HG03103 (cell line): Measurements from ENCODE around the gene CCDC198.

Experiments
- ATAC-seq: cut with Tn5 transposase; IDR thresholded peaks from one replicate; pipeline ENCODE4 v1.9.1; 2021; ENCODE audit warnings: low read depth; ENCODE audit not compliant: unreplicated experiment

CCDC198 gene

DNA sequence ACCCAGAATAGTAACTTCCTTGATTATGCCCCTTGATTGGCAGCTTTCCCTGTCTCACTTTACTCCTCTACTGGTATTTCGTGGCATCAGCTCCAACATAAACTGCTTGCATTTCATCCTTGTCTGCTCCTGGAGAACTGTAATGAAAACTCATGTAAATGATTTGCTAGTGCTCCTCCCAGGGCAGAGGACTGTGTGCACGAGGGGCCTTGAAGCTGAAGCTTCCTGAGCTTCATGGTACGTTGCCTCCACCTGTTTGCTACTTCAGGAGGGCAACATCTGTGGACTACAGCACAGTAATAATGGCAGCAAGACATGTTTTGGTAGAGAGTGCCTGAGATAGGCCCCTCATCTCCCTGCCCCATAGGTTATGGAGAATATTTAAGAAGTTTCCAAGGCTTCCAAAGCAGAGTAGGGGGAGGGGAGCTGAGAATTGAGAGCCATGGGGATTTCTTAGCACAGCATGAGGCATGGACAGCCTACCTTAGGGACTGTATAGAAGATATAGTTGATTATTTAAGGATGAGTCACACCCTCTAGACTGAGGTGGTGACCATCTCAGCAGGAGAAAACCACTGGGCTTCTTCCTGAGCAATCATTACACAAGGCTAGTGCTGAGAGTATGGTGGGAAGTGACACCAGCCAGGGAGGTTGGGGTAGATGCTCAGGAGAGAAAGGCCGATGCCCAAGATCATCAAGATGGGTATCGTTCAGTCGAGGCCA is 29.5 kb downstream of the CCDC198 start:
- no peak for ATAC-seq

DNA sequence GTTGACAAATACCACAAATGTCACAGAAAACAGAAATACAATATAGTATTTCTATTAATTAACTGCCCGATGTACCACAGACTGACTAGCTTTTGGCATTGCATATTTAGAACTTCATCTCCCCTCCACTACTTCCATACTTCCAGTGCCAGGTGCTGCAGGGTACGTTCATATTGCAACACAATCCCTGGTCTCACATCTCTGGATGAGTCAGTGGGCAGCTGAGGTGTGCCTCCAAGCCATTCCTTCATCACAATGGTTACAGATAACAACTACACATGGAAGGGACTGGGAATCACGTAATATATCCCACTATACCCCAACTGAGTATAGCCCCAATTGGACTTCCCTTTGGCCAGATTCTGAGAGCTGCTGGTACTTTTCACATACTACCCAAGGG is 31.1 kb downstream of the CCDC198 start:
- no peak for ATAC-seq

DNA sequence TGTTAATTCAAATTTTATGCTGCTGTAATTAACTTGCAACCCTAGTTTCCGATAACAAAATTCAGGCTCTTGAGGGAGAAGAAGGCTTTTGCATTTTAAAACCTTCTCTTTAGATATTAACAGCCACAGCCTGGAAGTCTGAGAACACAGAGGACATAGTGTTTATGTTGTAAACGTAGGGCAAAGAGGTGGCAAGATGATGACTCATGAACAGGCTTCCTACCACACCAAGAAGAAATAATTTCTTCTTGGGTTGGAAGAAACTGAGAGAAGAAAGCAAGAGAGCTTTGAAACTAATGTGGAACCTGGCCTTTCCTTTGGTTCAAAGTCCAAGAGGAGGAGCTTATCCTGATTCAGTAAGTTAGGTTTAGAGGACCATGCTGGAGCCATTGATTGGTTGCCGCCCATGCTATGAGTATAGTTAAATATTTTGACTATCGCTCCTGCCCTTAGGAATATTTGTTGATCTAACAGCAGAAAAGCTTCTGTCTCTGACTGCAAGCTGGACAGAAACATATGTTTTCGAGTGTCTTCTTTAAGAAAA is 31.8 kb downstream of the CCDC198 start:
- no peak for ATAC-seq

DNA sequence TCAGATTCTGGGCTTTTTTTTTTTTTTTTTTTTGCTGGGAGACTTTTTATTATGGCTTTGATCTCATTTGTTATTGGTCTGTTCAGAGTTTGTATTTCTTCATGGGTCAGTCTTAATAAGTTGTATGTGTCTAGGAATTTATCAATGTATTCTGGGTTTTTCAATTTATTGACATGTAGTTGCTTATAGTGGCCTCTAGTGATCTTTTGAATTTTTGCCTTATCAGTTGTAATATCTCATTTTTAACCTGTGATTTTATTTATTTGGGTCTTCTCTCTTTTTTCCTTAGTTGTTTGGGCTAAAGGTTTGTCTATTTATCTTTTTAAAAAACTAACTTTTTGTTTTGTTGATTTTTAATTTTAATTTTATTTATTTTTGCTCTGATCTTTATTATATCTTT is 57.7 kb downstream of the CCDC198 start:
- no peak for ATAC-seq

DNA sequence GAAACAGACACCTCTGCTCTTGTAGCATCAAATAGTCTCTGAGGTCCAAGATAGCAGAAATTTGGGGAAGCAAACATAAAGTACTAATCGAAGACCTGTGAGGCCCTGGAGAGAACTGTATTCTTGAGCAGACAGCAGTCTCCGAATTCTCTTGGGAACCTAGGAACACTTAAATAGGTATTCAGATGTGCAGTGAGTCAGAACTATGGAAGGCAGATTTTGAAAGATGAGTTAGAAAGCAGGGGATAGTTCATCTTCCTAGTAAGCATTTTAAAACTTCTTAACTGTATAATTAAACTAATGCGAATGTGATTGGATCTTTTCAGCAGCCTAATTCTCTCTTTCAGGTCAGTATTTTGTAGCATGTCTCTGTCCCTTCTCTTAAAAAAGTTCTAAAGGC is 72.7 kb downstream of the CCDC198 start:
- no peak for ATAC-seq

DNA sequence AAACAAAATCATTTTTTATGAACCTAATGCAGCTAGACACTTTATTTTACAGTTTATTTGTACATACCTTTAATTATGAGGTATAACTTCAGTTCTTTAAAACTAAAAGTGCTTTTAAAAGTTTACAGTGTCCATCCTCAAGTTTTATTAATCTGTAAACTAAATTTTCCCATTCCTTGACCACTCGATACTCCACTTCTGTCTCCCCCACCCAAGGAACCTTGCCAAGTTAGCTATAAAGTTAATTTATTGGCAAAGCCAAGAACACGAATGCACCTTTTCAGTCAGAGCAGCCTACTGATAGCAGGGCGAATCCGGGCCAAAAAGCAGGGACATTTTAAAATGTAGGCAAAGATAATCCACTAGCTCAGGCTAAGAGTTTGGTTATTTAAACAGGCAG is 73.6 kb downstream of the CCDC198 start:
- ATAC-seq = no peak
